Fibroblast of skin of right quadriceps (primary cell): ENCODE data around the gene ZNF667.

ENCODE experiments used
- DNase-seq: peaks from one replicate; pipeline ENCODE4 v3.0.0-alpha.2; 2013

The ZNF667 gene

GRCh38 chr19:56476651-56477428, at the start of gene ZNF667:
Gene ZNF667, minus strand, starts transcription at chr19:56477345. Its CDS starts 14,975 bp downstream, at chr19:56462370.
- peak; percentile 49 for DNase-seq

GRCh38 chr19:56525214-56525860, 48.2 kb upstream of the ZNF667 start:
- DNase-seq = no peak

- no peak for DNase-seq
These were observed 31.2 kb upstream of the ZNF667 start for GRCh38 chr19:56508290-56508778.

DNA sequence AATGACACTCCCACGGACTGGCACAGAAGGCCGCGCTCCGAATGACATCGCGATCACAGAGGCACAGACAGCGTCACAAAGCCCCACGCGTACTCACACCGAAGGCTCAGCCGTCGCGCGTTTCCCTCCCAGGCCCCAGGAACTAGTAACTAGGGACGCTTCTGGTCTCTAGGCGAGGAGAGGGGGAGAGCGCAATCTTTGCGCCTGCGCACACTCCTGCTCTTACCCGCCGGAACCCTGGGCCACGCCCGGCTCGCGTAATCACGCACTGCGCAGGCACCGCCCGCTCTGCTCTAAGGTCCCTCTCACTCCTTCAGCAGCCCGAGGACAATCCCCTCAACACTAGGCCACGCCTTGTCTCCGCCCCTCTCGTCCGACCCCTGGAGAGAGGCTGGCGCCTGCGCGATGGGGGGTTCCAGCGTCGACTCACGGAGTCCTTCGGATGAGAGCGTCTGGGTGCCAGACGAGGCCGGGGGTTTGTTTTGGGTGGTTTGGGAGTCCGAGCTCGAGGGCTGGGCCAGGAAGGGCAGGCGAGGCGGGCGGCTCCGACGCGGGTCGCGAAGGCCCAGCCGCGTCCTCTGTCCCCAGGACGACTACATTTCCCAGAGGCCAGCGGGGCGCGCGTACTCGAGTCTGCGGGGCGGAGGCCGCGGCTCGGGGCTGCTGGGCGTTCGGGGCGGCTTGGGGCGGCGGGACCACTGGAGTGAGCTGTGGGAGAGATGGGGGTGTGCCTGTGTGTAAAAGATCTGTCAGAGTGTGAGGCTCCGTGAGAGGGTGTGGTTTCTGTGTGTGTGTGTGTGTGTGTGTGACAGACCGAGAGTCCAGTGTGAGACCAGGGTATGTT, 30.5 kb upstream of the ZNF667 start, which contains the start of gene ZNF471:
Gene ZNF471 (plus strand): TSS at position 410 of the 844 bp plus-strand sequence. CDS start 3,717 bp downstream, outside the sequence.
- DNase-seq = peak; percentile 98

GRCh38 chr19:56504581-56504980, 27.4 kb upstream of the ZNF667 start:
- peak; percentile 5 for DNase-seq

DNA sequence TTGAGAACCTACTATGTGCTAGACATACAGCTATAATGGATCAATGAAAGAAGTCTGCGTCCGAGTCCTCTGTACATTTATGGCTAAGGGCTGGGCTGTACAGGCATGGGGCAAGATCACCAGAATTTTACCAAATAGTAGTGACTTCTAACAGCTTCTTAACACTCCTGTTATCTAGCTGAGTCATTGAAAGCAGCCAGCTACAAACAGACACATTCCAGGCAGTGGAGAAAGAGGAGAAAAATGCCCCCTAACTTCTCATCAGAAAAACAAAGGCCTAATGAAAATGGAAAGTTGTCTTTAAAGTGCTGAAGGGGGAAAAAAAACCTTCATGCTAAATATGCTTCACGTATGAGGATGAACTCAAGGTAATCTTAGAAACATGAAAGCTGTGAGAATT, 14.3 kb upstream of the ZNF667 start:
- no peak for DNase-seq

DNA sequence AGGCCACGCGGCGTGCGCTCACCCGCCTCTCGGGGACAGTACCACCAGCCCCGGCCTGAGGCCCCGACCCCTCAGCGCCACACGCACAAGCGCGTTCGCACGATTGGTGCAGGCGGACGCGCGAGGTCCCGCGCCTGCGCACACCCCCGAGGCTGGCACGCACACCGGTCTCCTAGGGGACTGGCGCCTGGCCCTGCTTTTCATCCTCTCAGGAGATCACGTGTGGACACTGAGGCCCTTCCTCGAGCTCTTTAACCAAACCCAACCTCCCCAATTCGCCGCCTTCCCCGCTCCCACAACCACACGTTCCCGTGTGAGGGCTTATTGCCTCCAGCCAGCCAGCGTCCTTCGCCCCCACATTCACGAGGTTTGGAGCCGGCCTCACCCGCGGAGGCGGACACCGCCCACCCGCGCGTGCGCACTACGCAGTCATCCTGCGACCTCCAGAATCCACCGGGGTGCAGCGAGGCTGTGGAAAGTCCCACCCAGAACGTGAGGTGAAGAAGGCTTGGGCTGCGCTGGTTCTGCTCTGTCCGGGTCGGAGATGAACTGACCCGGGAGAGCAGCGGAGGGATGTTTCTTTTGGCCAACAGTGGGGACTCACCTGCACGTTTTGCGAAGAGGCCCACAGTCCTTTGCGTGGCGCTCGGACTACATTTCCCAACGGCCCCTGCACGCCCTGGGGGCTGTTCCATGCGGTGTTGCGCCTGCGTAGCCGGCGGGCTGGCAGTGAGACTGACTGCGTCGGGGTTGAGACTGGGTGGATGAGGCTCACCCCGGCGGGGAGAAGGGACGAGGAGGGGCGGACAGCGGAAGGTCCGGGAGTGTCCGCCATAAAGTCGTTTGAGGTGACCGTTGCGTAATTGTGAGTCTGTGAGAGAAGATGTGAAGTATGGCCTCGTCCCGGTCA, 539 bp upstream of the ZNF667 start:
- peak; percentile 90 for DNase-seq

GRCh38 chr19:56476093-56476492, 1.1 kb downstream of the ZNF667 start:
- no peak for DNase-seq

DNA sequence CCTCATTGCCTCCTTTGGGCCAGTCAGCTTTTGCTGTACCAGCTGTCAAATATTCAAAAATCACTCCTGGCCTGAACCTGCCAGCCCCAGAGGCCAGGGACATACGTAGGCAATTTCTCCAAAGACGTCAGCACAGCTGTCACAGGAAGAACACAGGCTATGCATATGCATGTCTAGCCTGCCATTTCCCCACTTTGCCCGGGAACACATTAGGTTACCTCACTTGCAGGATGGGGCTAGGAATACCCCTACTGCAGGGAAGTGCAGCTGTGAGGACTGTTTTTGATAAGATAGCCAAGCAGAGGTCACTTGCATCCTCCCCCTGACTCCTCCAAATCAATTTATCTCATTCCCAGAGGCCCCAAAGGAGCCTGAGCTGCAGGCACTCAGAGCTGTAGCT, 2.8 kb downstream of the ZNF667 start:
- no peak for DNase-seq

GRCh38 chr19:56441206-56441792, 35.8 kb downstream of the ZNF667 start:
- no peak for DNase-seq

DNA sequence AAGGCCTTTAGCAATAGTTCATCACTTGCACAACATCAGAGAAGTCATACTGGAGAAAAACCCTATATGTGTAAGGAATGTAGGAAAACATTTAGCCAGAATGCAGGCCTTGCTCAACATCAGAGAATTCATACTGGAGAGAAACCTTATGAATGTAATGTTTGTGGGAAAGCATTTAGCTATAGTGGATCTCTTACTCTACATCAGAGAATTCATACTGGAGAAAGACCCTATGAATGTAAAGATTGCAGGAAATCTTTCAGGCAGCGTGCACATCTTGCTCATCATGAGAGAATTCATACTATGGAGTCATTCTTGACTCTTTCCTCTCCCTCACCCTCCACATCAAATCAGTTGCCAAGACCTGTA, 53.2 kb downstream of the ZNF667 start:
- no peak for DNase-seq

DNA sequence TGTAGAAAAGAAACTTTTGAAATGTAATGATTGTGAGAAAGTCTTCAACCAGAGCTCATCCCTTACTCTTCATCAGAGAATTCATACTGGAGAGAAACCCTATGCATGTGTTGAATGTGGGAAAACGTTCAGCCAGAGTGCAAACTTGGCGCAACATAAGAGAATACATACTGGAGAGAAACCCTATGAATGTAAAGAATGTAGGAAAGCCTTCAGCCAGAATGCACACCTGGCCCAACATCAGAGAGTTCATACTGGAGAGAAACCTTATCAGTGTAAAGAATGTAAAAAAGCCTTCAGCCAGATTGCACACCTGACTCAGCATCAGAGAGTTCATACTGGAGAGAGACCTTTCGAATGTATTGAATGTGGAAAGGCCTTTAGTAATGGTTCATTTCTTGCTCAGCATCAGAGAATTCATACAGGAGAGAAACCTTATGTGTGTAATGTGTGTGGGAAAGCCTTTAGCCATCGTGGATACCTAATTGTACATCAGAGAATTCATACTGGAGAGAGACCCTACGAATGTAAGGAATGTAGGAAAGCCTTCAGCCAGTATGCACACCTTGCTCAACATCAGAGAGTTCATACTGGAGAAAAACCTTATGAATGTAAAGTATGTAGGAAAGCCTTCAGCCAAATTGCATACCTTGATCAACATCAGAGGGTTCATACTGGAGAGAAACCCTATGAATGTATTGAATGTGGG, 53.7 kb downstream of the ZNF667 start:
- DNase-seq = no peak

GRCh38 chr19:56405062-56405461, 72.1 kb downstream of the ZNF667 start:
- no peak for DNase-seq

DNA sequence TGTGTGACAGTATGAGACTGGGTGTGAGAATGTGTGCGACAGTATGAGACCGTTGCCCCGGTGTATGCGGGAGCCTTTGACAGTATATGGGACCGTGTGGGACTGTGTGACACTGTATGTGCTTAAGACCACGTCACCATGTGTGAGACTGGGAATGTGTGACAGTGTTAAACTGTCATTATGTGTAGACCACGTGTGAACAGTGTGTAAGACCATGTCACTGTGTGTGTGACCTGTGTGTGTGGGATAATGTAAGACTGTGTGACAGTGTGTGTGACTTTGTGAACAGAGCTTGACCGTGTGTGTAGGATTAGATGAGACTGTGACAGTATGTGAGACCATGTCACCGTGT, 72.5 kb downstream of the ZNF667 start:
- peak; percentile 2 for DNase-seq

DNA sequence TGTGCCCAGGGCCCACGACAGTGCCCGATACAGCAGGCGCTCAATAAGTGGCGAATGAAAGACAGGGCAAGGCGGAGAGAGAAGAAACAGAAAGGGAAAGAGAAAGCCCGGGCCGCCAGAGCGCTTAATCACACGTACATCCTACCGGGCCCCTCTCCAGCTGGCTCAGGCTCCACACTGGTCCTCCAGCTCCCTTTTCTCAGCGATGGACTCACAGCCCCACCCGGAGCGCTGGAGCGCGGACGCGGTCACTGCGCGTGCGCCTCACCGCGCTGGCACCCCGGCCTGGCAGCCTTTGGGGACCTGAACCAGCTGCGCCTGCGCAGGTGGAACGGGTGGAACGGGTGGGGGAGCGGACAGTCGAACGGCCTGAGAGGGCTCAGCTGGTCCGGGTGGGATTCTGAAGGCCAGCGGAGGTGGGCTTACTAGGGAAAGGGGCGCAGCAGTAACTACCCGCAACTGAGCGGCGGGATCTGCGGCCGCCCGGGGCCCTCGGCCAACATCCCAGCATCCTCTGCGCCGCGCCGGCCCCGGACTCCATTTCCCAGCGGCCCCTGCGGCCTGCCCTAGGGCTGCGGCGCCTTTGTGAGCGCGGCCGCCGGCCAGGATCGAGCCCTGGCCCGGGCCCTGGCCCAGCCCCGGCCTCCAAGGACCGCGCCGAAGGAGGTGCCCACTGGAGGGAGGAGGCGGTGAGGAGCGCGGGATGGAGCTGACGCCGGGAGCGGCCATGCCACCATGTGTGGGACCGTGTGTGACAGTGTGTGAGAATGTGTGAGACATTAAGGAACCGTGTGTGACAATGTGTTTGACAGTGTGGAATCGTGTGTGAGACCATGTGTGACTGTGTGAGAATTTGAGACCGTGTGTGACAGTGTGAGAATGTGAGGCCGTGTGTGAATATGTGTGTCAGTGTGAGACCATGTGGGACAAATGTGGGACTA, 73.1 kb downstream of the ZNF667 start, which contains the start of gene ZNF583:
Gene ZNF583 (plus strand): TSS at position 569 of the 941 bp plus-strand sequence. CDS start 2,783 bp downstream, outside the sequence.
- DNase-seq = peak; percentile 95

DNA sequence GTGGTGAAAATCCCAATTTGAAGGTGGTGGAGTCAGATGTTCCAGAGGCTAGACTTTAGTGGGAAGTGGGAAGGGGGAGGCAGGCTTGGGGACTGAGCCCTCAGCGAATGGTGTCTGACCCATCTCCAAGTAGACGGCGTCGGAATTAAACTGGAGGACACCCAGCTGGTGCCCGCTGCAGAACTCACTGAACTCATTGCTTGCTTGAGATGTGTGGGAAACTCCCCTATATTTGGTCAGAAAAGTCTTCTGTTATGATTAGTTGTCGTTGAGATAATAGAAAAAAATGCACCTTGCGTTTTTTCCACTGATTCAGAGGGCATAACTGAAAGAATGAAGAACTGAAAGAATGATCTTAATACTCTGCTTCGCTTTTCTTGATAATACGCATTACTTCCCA, 73.9 kb downstream of the ZNF667 start:
- no peak for DNase-seq

DNA sequence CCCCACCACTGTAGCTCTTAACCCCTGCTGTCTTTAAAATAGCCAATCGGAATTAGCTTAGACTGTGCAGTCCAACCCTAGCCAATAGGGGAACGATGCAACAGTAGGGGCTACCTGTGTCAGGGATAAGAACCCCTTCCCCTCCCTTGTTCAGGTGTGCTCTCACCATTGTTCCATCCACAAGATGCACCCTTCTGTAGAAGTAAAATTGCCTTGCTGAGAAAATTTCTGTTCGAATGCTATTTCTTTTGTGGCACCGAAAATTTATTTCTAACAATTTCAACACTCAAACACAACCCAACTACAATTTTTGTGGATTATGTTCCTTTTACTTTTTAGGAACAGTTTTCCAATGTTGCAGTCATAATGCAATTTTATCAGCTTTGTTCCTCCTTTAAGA, 76.7 kb downstream of the ZNF667 start:
- no peak for DNase-seq

GRCh38 chr19:56398809-56399208, 78.3 kb downstream of the ZNF667 start:
- DNase-seq = no peak

- peak; percentile 97 for DNase-seq
These were observed 83.8 kb downstream of the ZNF667 start, which contains the start of gene ZNF582 for GRCh38 chr19:56393119-56394012. Gene ZNF582, minus strand, starts transcription at chr19:56393534. Its CDS starts 1,782 bp downstream, at chr19:56391752.
